ENCODE measurements around the gene RNF157.

DNA sequence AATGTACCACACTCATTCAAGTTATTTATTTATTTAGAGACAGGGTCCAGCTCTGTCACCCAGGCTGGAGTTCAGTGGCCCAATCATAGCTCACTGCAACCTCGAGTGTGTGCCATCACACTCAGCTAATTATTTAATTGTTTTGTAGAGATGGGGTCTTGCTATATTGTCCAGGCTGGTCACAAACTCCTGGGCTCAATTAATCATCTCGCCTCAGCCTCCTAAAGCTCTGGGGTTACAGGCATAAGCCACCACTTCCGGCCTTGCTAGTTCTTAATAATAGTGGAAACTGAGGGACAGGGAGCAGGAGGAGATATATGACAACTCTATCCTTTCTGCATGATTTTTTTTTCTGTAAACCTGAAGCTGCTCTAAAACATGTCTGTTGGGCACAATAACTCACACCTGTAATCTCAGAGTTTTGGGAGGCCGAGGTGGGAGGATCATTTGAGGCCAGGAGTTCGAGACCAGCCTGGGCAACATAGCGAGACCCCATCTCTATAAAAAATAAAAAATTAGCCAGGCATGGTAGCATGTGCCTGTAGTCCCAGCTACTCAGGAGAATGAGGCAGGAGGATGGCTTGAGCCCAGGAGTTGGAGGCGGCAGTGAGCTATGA is 125.0 kb downstream of the RNF157 start:
- TF ChIP-seq, protein P1, sequence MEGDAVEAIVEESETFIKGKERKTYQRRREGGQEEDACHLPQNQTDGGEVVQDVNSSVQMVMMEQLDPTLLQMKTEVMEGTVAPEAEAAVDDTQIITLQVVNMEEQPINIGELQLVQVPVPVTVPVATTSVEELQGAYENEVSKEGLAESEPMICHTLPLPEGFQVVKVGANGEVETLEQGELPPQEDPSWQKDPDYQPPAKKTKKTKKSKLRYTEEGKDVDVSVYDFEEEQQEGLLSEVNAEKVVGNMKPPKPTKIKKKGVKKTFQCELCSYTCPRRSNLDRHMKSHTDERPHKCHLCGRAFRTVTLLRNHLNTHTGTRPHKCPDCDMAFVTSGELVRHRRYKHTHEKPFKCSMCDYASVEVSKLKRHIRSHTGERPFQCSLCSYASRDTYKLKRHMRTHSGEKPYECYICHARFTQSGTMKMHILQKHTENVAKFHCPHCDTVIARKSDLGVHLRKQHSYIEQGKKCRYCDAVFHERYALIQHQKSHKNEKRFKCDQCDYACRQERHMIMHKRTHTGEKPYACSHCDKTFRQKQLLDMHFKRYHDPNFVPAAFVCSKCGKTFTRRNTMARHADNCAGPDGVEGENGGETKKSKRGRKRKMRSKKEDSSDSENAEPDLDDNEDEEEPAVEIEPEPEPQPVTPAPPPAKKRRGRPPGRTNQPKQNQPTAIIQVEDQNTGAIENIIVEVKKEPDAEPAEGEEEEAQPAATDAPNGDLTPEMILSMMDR (IDR thresholded peaks at IDR 0.05): no peak
- no peak for TF ChIP-seq BHLHE40 (IDR thresholded peaks at IDR 0.05; ENCODE audit: low read depth, low read length)
- TF ChIP-seq, protein P2, sequence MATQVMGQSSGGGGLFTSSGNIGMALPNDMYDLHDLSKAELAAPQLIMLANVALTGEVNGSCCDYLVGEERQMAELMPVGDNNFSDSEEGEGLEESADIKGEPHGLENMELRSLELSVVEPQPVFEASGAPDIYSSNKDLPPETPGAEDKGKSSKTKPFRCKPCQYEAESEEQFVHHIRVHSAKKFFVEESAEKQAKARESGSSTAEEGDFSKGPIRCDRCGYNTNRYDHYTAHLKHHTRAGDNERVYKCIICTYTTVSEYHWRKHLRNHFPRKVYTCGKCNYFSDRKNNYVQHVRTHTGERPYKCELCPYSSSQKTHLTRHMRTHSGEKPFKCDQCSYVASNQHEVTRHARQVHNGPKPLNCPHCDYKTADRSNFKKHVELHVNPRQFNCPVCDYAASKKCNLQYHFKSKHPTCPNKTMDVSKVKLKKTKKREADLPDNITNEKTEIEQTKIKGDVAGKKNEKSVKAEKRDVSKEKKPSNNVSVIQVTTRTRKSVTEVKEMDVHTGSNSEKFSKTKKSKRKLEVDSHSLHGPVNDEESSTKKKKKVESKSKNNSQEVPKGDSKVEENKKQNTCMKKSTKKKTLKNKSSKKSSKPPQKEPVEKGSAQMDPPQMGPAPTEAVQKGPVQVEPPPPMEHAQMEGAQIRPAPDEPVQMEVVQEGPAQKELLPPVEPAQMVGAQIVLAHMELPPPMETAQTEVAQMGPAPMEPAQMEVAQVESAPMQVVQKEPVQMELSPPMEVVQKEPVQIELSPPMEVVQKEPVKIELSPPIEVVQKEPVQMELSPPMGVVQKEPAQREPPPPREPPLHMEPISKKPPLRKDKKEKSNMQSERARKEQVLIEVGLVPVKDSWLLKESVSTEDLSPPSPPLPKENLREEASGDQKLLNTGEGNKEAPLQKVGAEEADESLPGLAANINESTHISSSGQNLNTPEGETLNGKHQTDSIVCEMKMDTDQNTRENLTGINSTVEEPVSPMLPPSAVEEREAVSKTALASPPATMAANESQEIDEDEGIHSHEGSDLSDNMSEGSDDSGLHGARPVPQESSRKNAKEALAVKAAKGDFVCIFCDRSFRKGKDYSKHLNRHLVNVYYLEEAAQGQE (IDR thresholded peaks at IDR 0.05): no peak
- TF ChIP-seq, protein P3, sequence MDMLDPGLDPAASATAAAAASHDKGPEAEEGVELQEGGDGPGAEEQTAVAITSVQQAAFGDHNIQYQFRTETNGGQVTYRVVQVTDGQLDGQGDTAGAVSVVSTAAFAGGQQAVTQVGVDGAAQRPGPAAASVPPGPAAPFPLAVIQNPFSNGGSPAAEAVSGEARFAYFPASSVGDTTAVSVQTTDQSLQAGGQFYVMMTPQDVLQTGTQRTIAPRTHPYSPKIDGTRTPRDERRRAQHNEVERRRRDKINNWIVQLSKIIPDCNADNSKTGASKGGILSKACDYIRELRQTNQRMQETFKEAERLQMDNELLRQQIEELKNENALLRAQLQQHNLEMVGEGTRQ (IDR thresholded peaks at IDR 0.05): no peak
- no peak for TF ChIP-seq PHF8 (IDR thresholded peaks at IDR 0.05; ENCODE audit: borderline replicate concordance, low read depth)
- TF ChIP-seq SMC3 (IDR thresholded peaks at IDR 0.05): no peak
- TF ChIP-seq HEYL (CRISPR knock-in tag; IDR thresholded peaks at IDR 0.05): no peak
- no peak for TF ChIP-seq RFX5 (IDR thresholded peaks at IDR 0.05)
- TF ChIP-seq NR3C1 (IDR thresholded peaks at IDR 0.05): no peak
- TF ChIP-seq POLR2A (IDR thresholded peaks at IDR 0.05; ENCODE audit: low read length): no peak
- TF ChIP-seq, protein P4, sequence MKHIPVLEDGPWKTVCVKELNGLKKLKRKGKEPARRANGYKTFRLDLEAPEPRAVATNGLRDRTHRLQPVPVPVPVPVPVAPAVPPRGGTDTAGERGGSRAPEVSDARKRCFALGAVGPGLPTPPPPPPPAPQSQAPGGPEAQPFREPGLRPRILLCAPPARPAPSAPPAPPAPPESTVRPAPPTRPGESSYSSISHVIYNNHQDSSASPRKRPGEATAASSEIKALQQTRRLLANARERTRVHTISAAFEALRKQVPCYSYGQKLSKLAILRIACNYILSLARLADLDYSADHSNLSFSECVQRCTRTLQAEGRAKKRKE (CRISPR knock-in tag; IDR thresholded peaks at IDR 0.05; ENCODE audit: low read depth): no peak
- no peak for TF ChIP-seq CHD2 (IDR thresholded peaks at IDR 0.05; ENCODE audit: low read length, partially characterized antibody)
- TF ChIP-seq JUNB (IDR thresholded peaks at IDR 0.05): no peak
- no peak for TF ChIP-seq SREBF2 (IDR thresholded peaks at IDR 0.05)
